ENCODE data around the gene ALPL. TPM values are rescaled to one million over a fixed set of nuclear protein-coding genes. Genes with fewer than 3 reads are reported as not detected.

The ALPL gene
- polyA plus RNA-seq, 1 donor (not counting 4 experiments of a cell fraction or from before 2014, with no cell fraction given) = not detected

- no peak for FAIRE-seq
Measured at GRCh38 chr1:21511579-21512522, 2.6 kb downstream of the ALPL start.

GRCh38 chr1:21514245-21514644, 5.0 kb downstream of the ALPL start:
- no peak for FAIRE-seq
- H3K4me1 ChIP-seq (ENCODE audit: control insufficient read depth, extremely low read depth, insufficient read depth, low read length) = no peaks in the 10 kb centered on the region
- H3K27ac ChIP-seq (ENCODE audit: control insufficient read depth, insufficient read depth, low read length) = no peak overlapping the region
- no peak overlapping the region for H2AFZ ChIP-seq (ENCODE audit: control insufficient read depth, low read length)
- peaks cover 30% of the 10 kb centered on the region for H3K27me3 ChIP-seq (ENCODE audit: control insufficient read depth, extremely low read depth, insufficient read depth, low read length)
- no peak overlapping the region for H3K4me2 ChIP-seq (ENCODE audit: control insufficient read depth, extremely low read depth, insufficient read depth, low read depth, low read length)
- no peak overlapping the region for H3K9ac ChIP-seq (ENCODE audit: control insufficient read depth, extremely low read depth, insufficient read depth, low read length)
- H3K9me3 ChIP-seq (ENCODE audit: control insufficient read depth, low read depth, low read length) = no peaks in the 10 kb centered on the region
- TF ChIP-seq CTCF (optimal IDR thresholded peaks at IDR 0.05 in 1 of 3, IDR thresholded peaks at IDR 0.05 in 1 of 3, conservative IDR thresholded peaks at IDR 0.05 in 1 of 3; ENCODE audit: extremely low read depth in 1 of 3, insufficient read depth in 2 of 3, low read length in 3 of 3) (no peak), EZH2 (IDR thresholded peaks at IDR 0.05; ENCODE audit: low read length) (no peak)
- H4K20me1 ChIP-seq (ENCODE audit: control insufficient read depth, extremely low read depth, insufficient read depth, low read length) = peaks cover 4% of the 10 kb centered on the region
- DNase-seq (ENCODE audit: low read depth, low spot score) = no peak
- H3K9me1 ChIP-seq (ENCODE audit: control insufficient read depth, extremely low read depth, insufficient read depth, low read length) = no peaks in the 10 kb centered on the region
- no peaks in the 10 kb centered on the region for H3K36me3 ChIP-seq (ENCODE audit: control insufficient read depth in 2 of 2, extremely low read depth in 1 of 2, insufficient read depth in 2 of 2, low read length in 2 of 2)
- dilution Hi-C loops (cut with MboI; ENCODE audit: extremely low pct_ligation_motif_present, low sequenced_read_pairs) = no loop called here
- H3K79me2 ChIP-seq (ENCODE audit: control insufficient read depth, insufficient read depth, low read length) = no peaks in the 10 kb centered on the region
- H3K4me3 ChIP-seq (ENCODE audit: control insufficient read depth in 2 of 3, extremely low read depth in 1 of 3, insufficient read depth in 2 of 3, low read depth in 1 of 3, low read length in 3 of 3) = no peak overlapping the region

More at GRCh38 chr1:21511579-21512522, 2.6 kb downstream of the ALPL start:
- Histone ChIP-seq H3K4me3 (ENCODE audit: control insufficient read depth in 2 of 3, extremely low read depth in 1 of 3, insufficient read depth in 2 of 3, low read depth in 1 of 3, low read length in 3 of 3) (no peak overlapping the region), H3K9ac (ENCODE audit: control insufficient read depth, extremely low read depth, insufficient read depth, low read length) (no peak overlapping the region), H3K9me1 (ENCODE audit: control insufficient read depth, extremely low read depth, insufficient read depth, low read length) (no peaks in the 10 kb centered on the region), H3K36me3 (ENCODE audit: control insufficient read depth in 2 of 2, extremely low read depth in 1 of 2, insufficient read depth in 2 of 2, low read length in 2 of 2) (no peaks in the 10 kb centered on the region), H3K9me3 (ENCODE audit: control insufficient read depth, low read depth, low read length) (no peaks in the 10 kb centered on the region), H3K4me1 (ENCODE audit: control insufficient read depth, extremely low read depth, insufficient read depth, low read length) (peaks cover 2% of the 10 kb centered on the region), H3K27ac (ENCODE audit: control insufficient read depth, insufficient read depth, low read length) (no peak overlapping the region), H2AFZ (ENCODE audit: control insufficient read depth, low read length) (no peak overlapping the region), H3K27me3 (ENCODE audit: control insufficient read depth, extremely low read depth, insufficient read depth, low read length) (peaks cover 47% of the 10 kb centered on the region), H3K79me2 (ENCODE audit: control insufficient read depth, insufficient read depth, low read length) (no peaks in the 10 kb centered on the region), H3K4me2 (ENCODE audit: control insufficient read depth, extremely low read depth, insufficient read depth, low read depth, low read length) (no peak overlapping the region), H4K20me1 (ENCODE audit: control insufficient read depth, extremely low read depth, insufficient read depth, low read length) (peaks cover 4% of the 10 kb centered on the region)
- no peak for TF ChIP-seq CTCF (optimal IDR thresholded peaks at IDR 0.05 in 1 of 3, IDR thresholded peaks at IDR 0.05 in 1 of 3, conservative IDR thresholded peaks at IDR 0.05 in 1 of 3; ENCODE audit: extremely low read depth in 1 of 3, insufficient read depth in 2 of 3, low read length in 3 of 3)
- no peak for TF ChIP-seq EZH2 (IDR thresholded peaks at IDR 0.05; ENCODE audit: low read length)
- dilution Hi-C loops (cut with MboI; ENCODE audit: extremely low pct_ligation_motif_present, low sequenced_read_pairs) = no loop called here
- no peak for DNase-seq (ENCODE audit: low read depth, low spot score)
